ENCODE data around the gene WBP1L. TPM values are rescaled to one million over a fixed set of nuclear protein-coding genes. Genes with fewer than 3 reads are reported as not detected.
"Not testable (repeated sequence)": the region's sequence is repeated elsewhere in the genome, so short reads cannot be mapped to it uniquely, and the experiment has no call there.

WBP1L gene
- polyA plus RNA-seq, 3 donors from 2014 or later, result 34.1 to 53.1 (median 35.2) TPM

DNA sequence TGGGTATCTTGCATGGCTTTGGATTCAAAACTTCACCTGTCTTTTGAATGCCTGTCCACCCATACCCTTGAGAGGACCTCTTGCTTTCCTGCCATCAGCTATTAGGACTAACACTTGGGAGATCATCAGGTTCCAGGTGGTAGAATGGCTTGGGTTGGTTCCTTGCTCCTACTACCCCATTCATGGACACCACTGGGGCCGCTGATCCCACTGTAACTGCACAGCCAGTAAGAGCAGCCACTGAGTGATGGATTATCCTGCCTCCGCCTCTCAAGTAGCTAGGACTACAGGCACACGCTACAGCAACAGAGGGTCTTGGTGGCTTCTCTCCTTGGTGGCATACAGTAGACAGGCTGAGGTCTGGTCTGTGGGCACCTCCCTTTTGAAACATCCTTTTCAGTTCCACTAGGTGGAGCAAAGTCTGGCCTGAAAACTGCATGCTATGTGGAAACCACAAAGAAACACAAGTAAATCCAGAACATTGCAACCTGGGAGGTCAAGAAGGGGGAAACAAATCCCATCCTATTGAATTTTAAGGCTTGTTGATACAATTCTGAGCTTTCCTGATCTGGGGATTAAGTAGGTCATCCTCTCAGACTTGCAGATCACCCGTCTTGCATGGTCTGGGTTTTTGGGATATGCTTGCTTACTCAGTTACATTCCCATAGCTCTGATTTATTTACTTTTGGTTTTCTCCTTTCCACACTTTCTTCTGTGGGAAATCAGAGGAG, 9.4 kb downstream of the WBP1L start:
- Mint-ChIP-seq H3K27ac (peak overlapping the region; percentile 29 to 85 (median 58)), H3K4me3 (peak overlapping the region in 1 of 5 donors; percentile 23), H3K36me3 (peaks cover 0 to 4% (median under 1%) of the 10 kb centered on the region in 3 donors), H3K4me1 (peaks cover 52 to 67% of the 10 kb centered on the region in 2 donors), H3K9me3 (no peaks in the 10 kb centered on the region), H3K27me3 (ENCODE audit: low read depth in 3 of 3) (no peaks in the 10 kb centered on the region)
- peak in 1 of 3 donors; percentile 27 for DNase-seq

DNA sequence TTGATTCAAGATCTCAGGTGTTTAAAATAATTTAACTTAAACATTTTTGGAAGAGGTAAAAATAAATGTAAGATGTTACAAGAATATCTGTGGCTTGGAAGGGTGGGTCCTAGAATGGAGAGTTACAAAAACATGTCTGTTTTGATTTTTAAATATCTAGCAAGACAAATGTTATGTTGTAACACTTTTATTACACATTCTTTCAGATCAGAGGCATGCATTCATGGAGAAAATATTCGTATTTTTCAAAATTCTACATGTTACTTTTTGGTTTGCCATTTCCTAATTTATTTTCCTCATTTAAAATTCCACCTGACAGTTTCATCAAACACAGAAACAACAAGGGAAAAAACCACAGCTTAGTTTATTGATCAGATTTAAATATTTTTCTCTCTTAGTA, 10.0 kb downstream of the WBP1L start:
- H3K27me3 Mint-ChIP-seq (ENCODE audit: low read depth in 3 of 3), result no peaks in the 10 kb centered on the region
- H3K4me3 Mint-ChIP-seq, result peak overlapping the region in 1 of 5 donors; percentile 23
- peak overlapping the region in 4 of 6 donors; percentile 29 to 71 (median 54) for H3K27ac Mint-ChIP-seq
- H3K9me3 Mint-ChIP-seq, result no peaks in the 10 kb centered on the region
- H3K36me3 Mint-ChIP-seq, result peaks cover 0 to 5% (median 2%) of the 10 kb centered on the region in 3 donors
- H3K4me1 Mint-ChIP-seq, result peaks cover 53 to 67% of the 10 kb centered on the region in 2 donors
- DNase-seq, result no peak

DNA sequence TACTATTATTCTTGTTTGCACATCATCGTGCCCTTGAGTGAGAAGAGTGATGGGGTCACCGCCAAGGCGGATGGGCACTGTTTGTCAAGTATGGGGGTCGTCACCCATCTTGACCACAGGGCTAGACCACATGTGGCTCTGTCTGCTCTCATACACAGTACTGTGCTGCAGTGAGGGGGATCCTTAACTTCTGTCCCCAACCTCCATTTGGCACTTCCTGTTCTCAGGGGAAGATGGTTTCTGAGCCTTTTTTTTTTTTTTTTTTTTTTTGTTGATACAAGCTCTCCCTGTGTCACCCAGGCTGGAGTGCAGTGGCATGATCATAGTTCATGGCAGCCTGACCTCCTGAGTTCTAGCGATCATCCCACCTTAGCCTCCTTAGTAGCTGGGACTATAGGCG, 13.6 kb downstream of the WBP1L start:
- peak overlapping the region in 4 of 6 donors; percentile 43 to 74 (median 65) for H3K27ac Mint-ChIP-seq
- no peaks in the 10 kb centered on the region for H3K9me3 Mint-ChIP-seq
- no peak overlapping the region for H3K4me3 Mint-ChIP-seq
- H3K4me1 Mint-ChIP-seq, result peaks cover 53 to 72% of the 10 kb centered on the region in 2 donors
- H3K27me3 Mint-ChIP-seq (ENCODE audit: low read depth in 3 of 3), result no peaks in the 10 kb centered on the region
- no peak for DNase-seq
- peaks cover 13 to 15% (median 14%) of the 10 kb centered on the region in 3 donors for H3K36me3 Mint-ChIP-seq

DNA sequence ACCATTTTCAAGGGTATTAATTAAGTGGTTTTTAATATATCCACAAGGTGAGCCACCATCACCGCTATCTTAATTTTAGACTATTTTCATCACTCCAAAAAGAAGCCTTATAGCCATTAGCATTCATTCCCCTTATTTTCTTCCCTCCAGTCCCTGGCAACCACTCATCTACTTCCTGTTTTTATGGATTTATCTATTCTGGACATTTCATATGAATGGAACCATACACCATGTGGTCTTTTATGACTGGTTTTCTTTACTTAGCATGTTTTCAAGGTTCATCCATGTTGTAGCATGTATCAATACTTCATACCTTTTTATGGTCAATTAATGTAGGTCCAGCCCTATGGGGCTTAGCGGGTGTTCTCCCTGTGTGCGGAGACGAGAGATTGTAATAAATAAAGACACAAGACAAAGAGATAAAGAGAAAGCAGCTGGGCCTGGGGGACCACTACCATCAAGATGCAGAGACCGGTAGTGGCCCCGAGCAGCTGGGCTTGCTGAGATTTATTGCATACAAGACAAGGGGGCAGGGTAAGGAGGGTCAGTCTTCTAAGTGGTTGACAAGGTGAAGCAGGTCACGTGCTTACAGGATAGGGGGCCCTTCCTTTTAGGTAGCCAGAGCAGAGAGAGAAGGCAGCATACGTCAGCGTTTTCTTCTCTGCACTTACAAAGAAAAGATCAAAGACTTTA, 14.6 kb downstream of the WBP1L start:
- H3K36me3 Mint-ChIP-seq, result peaks cover 13 to 15% (median 14%) of the 10 kb centered on the region in 3 donors
- no peaks in the 10 kb centered on the region for H3K9me3 Mint-ChIP-seq
- H3K27ac Mint-ChIP-seq, result peak overlapping the region in 5 of 6 donors; percentile 0 to 65 (median 26)
- DNase-seq, result no peak
- H3K4me3 Mint-ChIP-seq, result peak overlapping the region in 1 of 5 donors; percentile 1
- H3K27me3 Mint-ChIP-seq (ENCODE audit: low read depth in 3 of 3), result no peaks in the 10 kb centered on the region
- peaks cover 47 to 66% of the 10 kb centered on the region in 2 donors for H3K4me1 Mint-ChIP-seq

DNA sequence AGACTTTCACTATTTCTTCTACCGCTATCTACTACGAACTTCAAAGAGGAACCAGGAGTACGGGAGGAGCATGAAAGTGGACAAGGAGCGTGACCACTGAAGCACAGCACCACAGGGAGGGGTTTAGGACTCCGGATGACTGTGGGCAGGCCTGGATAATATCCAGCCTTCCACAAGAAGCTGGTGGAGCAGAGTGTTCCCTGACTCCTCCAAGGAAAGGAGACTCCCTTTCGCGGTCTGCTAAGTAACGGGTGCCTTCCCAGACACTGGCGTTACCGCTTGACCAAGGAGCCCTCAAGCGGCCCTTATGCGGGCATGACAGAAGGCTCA, 15.2 kb downstream of the WBP1L start:
- Mint-ChIP-seq H3K36me3 (peaks cover 13 to 16% (median 14%) of the 10 kb centered on the region in 3 donors), H3K4me1 (peaks cover 43 to 61% of the 10 kb centered on the region in 2 donors), H3K27ac (peak overlapping the region in 5 of 6 donors; percentile 0 to 65 (median 26))
- not testable (repeated sequence) for H3K4me3 Mint-ChIP-seq; H3K27me3 Mint-ChIP-seq (ENCODE audit: low read depth in 3 of 3); DNase-seq; H3K9me3 Mint-ChIP-seq

DNA sequence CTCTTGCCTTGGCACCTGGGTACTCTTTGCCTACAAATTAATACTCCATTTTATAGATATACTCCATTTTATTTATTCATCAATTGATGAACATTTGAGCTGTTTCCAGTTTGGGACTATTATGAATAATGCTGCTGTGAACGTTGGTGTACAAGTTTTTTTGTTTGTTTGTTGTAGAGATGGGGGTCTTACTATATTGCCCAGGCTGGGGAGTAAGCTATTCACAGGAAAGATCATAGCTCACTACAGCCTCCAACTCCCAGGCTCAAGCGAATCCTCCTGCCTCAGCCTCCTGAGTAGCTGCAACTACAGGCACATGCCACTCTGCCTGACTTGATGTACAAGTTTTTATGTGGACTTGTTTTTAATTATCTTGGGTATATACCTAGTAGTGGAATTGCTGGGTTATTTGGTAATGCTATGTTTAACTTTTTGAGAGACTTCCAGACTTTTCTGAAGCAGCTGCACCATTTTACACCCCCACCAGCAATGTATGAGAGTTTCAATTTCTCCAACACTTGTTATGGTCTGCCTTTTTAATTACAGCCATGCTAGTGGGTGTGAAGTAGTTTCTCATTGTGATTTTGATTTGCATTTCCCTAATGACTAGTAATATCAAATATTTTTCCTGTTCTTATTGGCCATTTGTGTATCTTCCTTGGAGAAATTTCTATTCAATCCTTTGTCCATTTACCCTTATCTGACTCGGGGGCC, 15.9 kb downstream of the WBP1L start:
- Mint-ChIP-seq H3K27me3 (ENCODE audit: low read depth in 3 of 3) (no peaks in the 10 kb centered on the region), H3K4me3 (no peak overlapping the region), H3K27ac (no peak overlapping the region), H3K9me3 (no peaks in the 10 kb centered on the region), H3K4me1 (peaks cover 42 to 64% of the 10 kb centered on the region in 2 donors), H3K36me3 (peaks cover 13 to 22% (median 14%) of the 10 kb centered on the region in 3 donors)
- DNase-seq, result no peak

DNA sequence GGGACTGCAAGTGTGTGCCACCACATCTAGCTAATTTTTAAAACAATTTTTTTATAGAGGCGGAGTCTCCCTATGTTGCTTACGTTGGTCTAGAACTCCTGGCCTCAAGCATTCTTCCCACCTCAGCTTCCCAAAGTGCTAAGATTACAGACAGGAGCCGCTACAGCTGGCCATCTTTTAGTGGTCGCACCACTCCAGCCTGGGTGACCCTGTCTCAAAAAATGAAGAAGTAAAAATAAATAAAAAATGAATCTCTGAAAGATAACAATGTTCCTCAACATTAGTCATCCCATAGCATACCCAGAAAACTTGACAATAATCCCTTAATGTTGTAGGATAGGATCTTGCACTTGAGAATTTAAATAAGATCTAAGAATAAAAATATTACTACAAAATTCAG, 18.2 kb downstream of the WBP1L start:
- peaks cover 44 to 72% of the 10 kb centered on the region in 2 donors for H3K4me1 Mint-ChIP-seq
- H3K27ac Mint-ChIP-seq, result peak overlapping the region in 1 of 6 donors; percentile 27
- DNase-seq, result no peak
- H3K36me3 Mint-ChIP-seq, result peaks cover 17 to 31% (median 19%) of the 10 kb centered on the region in 3 donors
- H3K27me3 Mint-ChIP-seq (ENCODE audit: low read depth in 3 of 3), result no peaks in the 10 kb centered on the region
- no peak overlapping the region for H3K4me3 Mint-ChIP-seq
- no peaks in the 10 kb centered on the region for H3K9me3 Mint-ChIP-seq

DNA sequence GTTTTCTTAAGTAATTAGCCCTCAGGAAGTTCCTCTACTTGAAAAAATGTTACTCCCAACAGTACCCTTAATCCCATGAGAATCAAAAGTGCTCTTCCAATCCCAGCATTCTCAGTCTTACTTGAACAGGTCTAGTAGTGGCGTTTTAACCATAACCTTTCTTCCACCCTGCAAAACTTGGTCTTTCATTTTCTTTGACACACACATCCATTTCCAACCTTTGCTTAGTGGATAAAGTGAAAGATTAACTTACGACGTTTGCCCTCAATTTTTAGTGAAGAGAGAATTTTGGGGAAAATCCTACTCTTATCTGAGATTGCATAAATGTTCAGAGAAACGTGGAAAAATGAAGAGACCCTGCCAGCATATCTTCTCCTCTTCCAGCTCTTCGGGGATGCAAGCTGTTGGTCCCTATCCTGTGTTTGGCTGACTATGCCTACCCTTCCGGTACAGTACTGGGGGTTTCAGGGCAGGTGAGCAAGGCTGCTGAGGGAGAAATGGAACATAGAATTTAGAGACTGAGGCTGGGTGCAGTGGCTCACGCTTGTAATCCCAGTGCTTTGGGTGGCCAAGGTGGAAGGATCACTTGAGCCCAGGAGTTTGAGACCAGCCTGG, 18.8 kb downstream of the WBP1L start:
- Mint-ChIP-seq H3K4me1 (peaks cover 44 to 72% of the 10 kb centered on the region in 2 donors), H3K9me3 (no peaks in the 10 kb centered on the region), H3K27me3 (ENCODE audit: low read depth in 3 of 3) (no peaks in the 10 kb centered on the region), H3K4me3 (no peak overlapping the region), H3K27ac (peak overlapping the region in 2 of 6 donors; percentile 14 to 27), H3K36me3 (peaks cover 17 to 31% (median 19%) of the 10 kb centered on the region in 3 donors)
- DNase-seq, result no peak

DNA sequence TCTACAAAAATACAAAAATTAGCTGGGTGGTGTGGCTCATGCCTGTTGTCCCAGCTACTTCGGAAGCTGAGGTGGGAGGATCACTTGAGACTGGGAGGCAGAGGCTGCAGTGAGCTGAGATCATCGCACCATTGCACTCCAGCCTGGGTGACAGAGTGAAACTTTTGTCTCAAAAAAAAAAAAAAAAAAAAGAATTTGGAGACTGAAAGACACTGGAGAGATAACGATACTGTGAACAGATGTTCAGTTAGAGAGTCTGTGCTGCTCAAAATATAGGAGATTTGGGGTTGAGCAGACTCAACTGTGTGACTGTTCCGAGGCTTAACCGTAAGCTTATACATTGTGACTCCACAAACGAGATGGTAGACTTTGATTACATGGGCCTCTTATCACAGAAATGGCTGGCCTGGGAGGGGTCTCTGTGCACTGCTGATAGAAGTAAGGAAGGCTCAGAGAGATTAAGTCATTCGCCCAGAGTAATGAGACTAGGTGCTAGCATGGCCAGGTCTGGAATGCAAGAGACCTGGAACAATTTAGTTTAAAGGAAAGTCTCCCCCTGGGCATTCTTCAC, 19.4 kb downstream of the WBP1L start:
- Mint-ChIP-seq H3K27ac (no peak overlapping the region), H3K4me3 (no peak overlapping the region), H3K36me3 (peaks cover 17 to 31% (median 18%) of the 10 kb centered on the region in 3 donors), H3K4me1 (peaks cover 45 to 75% of the 10 kb centered on the region in 2 donors), H3K9me3 (no peaks in the 10 kb centered on the region), H3K27me3 (ENCODE audit: low read depth in 3 of 3) (no peaks in the 10 kb centered on the region)
- no peak for DNase-seq

DNA sequence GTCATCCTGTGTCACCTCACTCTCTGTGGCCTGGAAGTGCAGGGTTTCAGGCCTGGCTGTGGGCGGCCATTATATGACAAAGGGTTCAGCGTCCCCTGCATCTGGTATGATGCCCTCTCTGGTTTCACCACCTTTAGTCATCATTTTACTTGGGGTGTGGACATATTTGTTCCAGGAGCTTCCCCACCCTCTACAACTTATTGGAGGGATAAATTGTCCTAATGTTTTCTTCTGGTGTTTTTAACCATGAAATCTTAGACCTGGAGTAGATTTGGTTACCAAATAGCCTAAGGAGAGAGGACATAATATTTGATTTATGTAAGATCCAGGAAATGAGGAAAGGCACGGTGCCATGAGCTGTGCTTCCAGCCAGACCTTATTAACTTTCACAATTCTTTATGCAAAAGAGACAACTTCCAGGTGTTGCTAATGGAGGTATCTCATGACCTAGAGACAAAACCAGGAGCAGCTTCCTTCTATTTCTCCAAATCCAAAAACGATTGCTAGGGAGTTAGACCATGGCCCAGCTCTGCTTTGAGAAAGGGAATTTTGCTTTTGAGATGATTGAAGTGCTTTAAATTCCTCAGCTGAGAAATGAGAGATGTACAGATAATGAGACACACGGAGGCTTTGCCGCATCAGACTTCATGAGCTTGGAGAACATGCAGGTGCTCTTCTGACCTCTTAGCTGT, 20.9 kb downstream of the WBP1L start:
- no peak for DNase-seq
- no peak overlapping the region for H3K4me3 Mint-ChIP-seq
- peak overlapping the region in 2 of 6 donors; percentile 5 to 41 for H3K27ac Mint-ChIP-seq
- H3K36me3 Mint-ChIP-seq, result peaks cover 10 to 30% (median 13%) of the 10 kb centered on the region in 3 donors
- H3K4me1 Mint-ChIP-seq, result peaks cover 39 to 67% of the 10 kb centered on the region in 2 donors
- no peaks in the 10 kb centered on the region for H3K27me3 Mint-ChIP-seq (ENCODE audit: low read depth in 3 of 3)
- no peaks in the 10 kb centered on the region for H3K9me3 Mint-ChIP-seq

DNA sequence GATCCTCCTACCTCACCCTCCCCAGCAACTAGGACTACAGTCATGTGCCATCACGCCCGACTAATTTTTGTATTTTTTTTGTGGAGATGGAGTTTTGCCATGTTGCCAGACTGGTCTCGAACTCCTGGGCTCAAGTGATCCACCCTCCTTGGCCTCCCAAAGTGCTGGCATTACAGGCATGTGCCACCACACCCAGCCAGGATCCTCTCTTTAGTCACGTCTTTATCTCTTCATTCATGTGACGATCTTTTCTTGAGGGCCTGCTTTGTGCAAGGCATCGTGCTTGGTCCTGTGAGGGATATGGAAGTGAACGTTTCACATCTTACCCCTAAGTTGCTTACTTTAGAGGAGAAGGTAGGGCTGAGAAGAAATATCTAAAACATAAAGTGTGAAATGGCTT, 21.6 kb downstream of the WBP1L start:
- H3K27ac Mint-ChIP-seq, result peak overlapping the region in 2 of 6 donors; percentile 5 to 55

DNA sequence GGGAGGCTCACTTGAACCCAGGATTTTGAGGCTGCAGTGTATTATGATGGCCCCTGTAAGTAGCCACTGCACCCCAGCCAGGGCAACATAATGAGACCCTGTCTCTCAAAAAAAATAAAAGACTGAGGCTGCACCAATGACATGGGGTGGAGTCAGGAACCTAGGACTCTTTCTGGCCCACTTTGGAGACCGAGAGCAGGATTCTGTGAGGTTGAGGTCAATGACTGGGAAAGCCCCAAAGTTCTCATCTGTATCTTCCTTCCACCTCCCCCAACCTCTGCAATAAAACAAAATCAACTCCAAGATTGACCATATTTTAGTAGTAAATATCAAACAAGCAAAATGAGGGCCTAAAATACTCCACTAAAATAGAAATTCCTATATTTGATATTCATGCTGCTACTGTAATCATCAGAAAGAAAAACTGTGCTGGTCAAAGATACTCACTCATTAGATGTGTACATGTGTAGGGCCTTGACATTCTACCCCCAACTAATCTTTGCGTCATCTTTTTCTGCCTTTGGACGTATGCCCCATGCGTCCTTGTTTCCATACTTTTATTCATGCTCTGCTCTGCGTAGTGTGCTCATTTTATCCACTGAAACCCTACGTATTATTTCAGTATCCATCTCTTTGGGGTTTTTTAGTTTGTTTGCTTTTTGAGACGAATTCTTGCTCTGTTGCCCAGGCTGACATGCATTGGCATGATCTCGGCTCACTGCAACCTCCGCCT, 23.8 kb downstream of the WBP1L start:
- no peaks in the 10 kb centered on the region for H3K27me3 Mint-ChIP-seq (ENCODE audit: low read depth in 3 of 3)
- DNase-seq, result no peak
- no peak overlapping the region for H3K4me3 Mint-ChIP-seq
- peaks cover 37 to 62% of the 10 kb centered on the region in 2 donors for H3K4me1 Mint-ChIP-seq
- peaks cover 4 to 18% (median 5%) of the 10 kb centered on the region in 3 donors for H3K36me3 Mint-ChIP-seq
- H3K27ac Mint-ChIP-seq, result peak overlapping the region in 5 of 6 donors; percentile 12 to 57 (median 28)
- no peaks in the 10 kb centered on the region for H3K9me3 Mint-ChIP-seq

More for the DNA sequence above, 21.6 kb downstream of the WBP1L start:
- no peak overlapping the region for H3K4me3 Mint-ChIP-seq
- no peaks in the 10 kb centered on the region for H3K27me3 Mint-ChIP-seq (ENCODE audit: low read depth in 3 of 3)
- H3K9me3 Mint-ChIP-seq, result no peaks in the 10 kb centered on the region
- H3K4me1 Mint-ChIP-seq, result peaks cover 40 to 67% of the 10 kb centered on the region in 2 donors
- H3K36me3 Mint-ChIP-seq, result peaks cover 5 to 23% (median 7%) of the 10 kb centered on the region in 3 donors
- no peak for DNase-seq

All from immature natural killer cell (primary cell).